ENCODE data around the gene ZNF578. TPM values are rescaled to one million over a fixed set of nuclear protein-coding genes. Genes with fewer than 3 reads are reported as not detected.
"Not testable (repeated sequence)": the region's sequence is repeated elsewhere in the genome, so short reads cannot be mapped to it uniquely, and the experiment has no call there.

ZNF578 gene
- total RNA-seq, 2 experiments from 2014 or later, result 0.77 to 1.1 TPM

DNA sequence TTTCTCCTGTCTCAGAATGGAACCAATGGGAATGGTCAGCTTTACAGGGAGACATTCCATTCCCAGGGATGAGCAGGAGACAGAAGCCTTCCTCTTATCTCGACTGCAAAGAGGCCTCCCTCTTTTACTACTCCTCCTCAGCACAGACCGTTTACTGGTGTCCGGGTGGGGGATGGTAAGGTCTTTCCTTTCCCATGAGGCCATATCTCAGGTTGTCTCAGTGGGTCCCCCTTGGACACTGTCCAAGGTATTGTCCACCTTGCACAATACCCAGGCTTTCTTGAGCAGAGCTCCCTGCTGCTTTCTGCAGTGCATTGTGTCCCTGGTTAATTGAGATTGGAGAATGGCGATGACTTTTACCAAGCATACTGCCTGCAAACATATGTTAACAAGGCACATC, 66.7 kb downstream of the ZNF578 start:
- no peak for ATAC-seq
- CTCF ChIA-PET, result no interaction called here
- H3K9me3 Mint-ChIP-seq (ENCODE audit: low read depth), result peaks cover 40% of the 10 kb centered on the region

DNA sequence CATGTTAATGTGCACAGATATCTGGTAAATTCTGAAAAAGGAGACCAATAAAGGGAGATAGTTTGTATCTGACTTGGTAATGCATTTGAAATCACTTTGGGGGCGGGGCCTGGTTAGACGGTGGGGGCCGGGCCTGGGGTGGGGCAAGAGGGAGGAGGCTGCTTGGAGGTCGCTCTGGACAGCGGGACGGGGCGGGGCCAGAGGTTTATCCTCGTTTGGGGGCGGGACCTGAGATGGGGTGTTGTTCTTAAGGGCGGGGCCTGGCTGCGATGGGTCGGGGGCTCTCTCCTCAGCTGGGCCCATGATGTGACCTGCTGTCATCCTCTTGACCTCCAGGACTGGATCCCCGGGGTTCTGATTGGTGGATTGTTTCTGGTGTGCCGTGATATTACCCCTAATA, 69.2 kb downstream of the ZNF578 start:
- ChIA-PET CTCF (no interaction called here), POLR2A (no interaction called here)
- H3K27me3 Mint-ChIP-seq, result no peaks in the 10 kb centered on the region
- H3K4me1 Mint-ChIP-seq, result peaks cover 5% of the 10 kb centered on the region
- intact Hi-C loops (cut with DNase I, micrococcal nuclease), result no loop called here
- H3K4me3 Mint-ChIP-seq, result no peak overlapping the region
- ATAC-seq, result no peak
- peaks cover 3% of the 10 kb centered on the region for H3K36me3 Mint-ChIP-seq (ENCODE audit: low read depth)
- H3K27ac Mint-ChIP-seq, result no peak overlapping the region
- peaks cover 31% of the 10 kb centered on the region for H3K9me3 Mint-ChIP-seq (ENCODE audit: low read depth)
- DNase-seq, result peak; percentile 13

More for the DNA sequence above, 66.7 kb downstream of the ZNF578 start:
- no peaks in the 10 kb centered on the region for H3K27me3 Mint-ChIP-seq
- POLR2A ChIA-PET, result no interaction called here
- no peaks in the 10 kb centered on the region for H3K4me1 Mint-ChIP-seq
- no peak overlapping the region for H3K27ac Mint-ChIP-seq
- intact Hi-C loops (cut with DNase I, micrococcal nuclease), result no loop called here
- H3K36me3 Mint-ChIP-seq (ENCODE audit: low read depth), result peaks cover 9% of the 10 kb centered on the region
- no peak overlapping the region for H3K4me3 Mint-ChIP-seq
- no peak for DNase-seq

DNA sequence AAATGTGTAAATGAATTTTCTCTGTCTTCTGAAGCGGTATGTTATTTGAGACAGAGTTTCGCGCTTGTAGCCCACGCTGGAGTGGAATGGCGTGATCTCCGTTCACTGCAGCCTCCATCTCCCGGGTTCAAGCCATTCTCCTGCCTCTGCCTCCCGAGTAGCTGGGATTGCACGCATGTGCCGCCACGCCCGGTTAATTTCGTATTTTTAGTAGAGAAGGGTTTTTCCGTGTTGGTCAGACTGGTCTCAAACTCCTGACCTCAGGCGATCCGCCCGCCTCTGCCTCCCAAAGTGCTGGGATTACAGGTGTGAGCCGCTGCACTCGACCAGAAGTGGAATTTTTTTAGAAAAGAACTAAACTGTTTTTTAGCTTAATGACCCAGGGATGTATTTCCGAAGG, 70.7 kb downstream of the ZNF578 start:
- H3K4me1 Mint-ChIP-seq, result peaks cover 15% of the 10 kb centered on the region
- POLR2A ChIA-PET, result no interaction called here

DNA sequence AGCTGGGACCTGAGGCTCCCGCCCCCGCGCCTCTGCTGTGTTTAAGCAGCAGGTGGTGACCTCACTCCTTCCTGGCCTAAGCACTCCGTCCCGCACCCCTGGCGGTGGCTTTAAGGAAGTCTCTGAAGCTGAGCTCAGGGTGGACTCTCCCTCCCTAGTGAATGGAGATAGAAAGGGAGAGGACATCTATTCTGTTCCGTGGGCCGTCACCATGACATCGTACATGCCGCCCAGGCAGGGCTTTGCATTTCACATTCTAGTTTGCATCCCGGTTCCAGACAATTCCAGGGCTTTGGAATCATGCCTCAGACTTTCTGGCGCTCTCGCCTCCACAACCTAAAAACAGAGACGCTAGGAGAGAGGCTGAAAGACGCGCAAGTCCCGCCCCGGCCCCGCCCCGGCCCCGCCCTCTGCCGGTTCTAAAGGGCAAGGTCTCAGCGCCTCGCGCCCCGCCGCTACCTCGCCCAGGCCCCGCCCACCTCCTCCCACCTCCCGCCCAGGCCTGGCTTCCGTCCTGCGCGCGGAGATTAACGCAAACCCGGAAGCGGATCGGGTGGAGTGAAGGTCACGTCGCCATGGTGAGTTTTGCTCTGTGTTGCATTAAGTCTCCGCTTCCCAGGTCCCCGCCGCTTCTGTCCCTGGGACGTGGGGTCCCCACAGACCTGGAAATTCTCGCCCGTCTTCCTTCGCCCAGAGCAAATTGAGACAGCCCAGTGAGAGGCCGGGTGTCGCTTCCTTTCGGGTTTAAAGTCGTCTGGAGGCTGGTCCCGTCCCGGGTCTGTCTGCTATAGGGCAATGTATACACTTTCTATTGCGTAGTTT, 74.0 kb downstream of the ZNF578 start, which contains the start of gene ZNF808:
TSS of gene ZNF808 (plus strand) at position 535 of the 822 bp plus-strand sequence. CDS start 15,617 bp downstream, outside the sequence.
- Mint-ChIP-seq H3K9me3 (ENCODE audit: low read depth) (peaks cover 6% of the 10 kb centered on the region), H3K27ac (peak within 1 kb of the TSS; percentile 94), H3K36me3 (ENCODE audit: low read depth) (peaks cover 22% of the 10 kb centered on the region), H3K4me1 (peaks cover 23% of the 10 kb centered on the region), H3K27me3 (no peaks in the 10 kb centered on the region), H3K4me3 (peak within 1 kb of the TSS; percentile 91)
- DNase-seq (peak; percentile 99), ATAC-seq (peak; percentile 92)
- POLR2A ChIA-PET, result interaction anchor here (0.6 to 0.8 kb wide), 3 partner anchors 8 to 837 kb away, joined by 3 to 4 read pairs (median 4); partner anchors contain the start of gene ZNF845
- intact Hi-C loops (cut with DNase I, micrococcal nuclease), result loop anchor here (1.0 to 5.0 kb wide), 20 partner anchors 8 to 806 kb away; partner anchors contain the start of genes ZNF83 (in 2 of the 2), ZNF160 (in 1 of the 2), ZNF320 (in 1 of the 2) and ZNF528 (in 1 of the 2)
- CTCF ChIA-PET, result no interaction called here

More for the DNA sequence above, 70.7 kb downstream of the ZNF578 start:
- ATAC-seq (no peak), DNase-seq (no peak)
- Mint-ChIP-seq H3K9me3 (ENCODE audit: low read depth) (peaks cover 27% of the 10 kb centered on the region), H3K27ac (no peak overlapping the region), H3K4me3 (no peak overlapping the region), H3K36me3 (ENCODE audit: low read depth) (peaks cover 13% of the 10 kb centered on the region), H3K27me3 (no peaks in the 10 kb centered on the region)
- CTCF ChIA-PET, result no interaction called here
- intact Hi-C loops (cut with DNase I, micrococcal nuclease), result no loop called here

DNA sequence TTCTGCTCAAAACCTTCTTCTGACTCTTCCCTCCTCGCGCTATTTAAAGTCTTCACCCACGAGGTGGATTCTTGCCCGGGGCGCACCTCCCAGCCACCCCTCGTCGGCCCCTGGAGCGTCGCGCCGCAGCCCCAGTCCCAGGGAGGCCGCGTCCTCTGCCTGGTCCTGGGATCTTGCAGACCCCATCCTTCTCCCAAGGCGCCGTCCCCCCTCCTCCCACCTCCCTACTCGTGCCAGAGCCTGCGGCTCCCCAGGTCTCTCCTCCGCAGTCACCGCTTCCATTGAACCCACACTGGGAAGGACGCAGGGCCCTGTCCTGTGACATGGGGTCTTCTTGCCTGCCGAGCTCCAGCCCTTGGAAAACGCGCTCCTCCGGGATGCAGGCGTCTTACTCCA, 74.6 kb downstream of the ZNF578 start:
- peak; percentile 2 for ATAC-seq
- ChIA-PET CTCF (no interaction called here), POLR2A (interaction anchor here (0.5 kb wide), 1 partner anchor 206 kb away, joined by 3 read pairs; no protein-coding TSS in a partner anchor)
- Mint-ChIP-seq H3K27ac (peak overlapping the region; percentile 94), H3K4me3 (peak overlapping the region; percentile 91), H3K9me3 (ENCODE audit: low read depth) (peaks cover 5% of the 10 kb centered on the region), H3K4me1 (peaks cover 23% of the 10 kb centered on the region), H3K36me3 (ENCODE audit: low read depth) (peaks cover 25% of the 10 kb centered on the region), H3K27me3 (no peaks in the 10 kb centered on the region)
- no peak for DNase-seq
- intact Hi-C loops (cut with DNase I, micrococcal nuclease), result loop anchor here (1.0 to 5.0 kb wide), 20 partner anchors 7 to 805 kb away; partner anchors contain the start of genes ZNF83 (in 2 of the 2), ZNF160 (in 1 of the 2), ZNF320 (in 1 of the 2) and ZNF528 (in 1 of the 2)

DNA sequence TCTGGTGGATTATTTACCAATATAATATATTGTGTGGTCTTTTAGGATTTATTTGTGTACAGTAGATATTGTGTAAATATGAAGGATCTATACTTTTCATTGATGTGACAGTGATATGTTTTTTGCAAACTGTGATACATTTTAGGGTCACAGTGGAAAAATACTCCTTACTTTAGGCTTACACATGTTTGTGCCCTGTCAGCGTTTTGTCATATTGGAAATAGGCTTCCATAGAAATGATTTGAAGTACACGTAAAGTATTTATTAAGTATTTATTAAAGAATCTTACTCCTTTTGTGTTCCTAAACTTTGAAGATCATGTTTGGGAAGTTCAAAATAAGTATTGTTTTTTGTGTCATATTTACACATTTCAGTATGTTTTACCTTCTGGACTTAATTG, 79.1 kb downstream of the ZNF578 start:
- H3K27me3 Mint-ChIP-seq, result no peaks in the 10 kb centered on the region
- ATAC-seq (no peak), DNase-seq (no peak)
- H3K36me3 Mint-ChIP-seq (ENCODE audit: low read depth), result peaks cover 40% of the 10 kb centered on the region
- peaks cover 2% of the 10 kb centered on the region for H3K9me3 Mint-ChIP-seq (ENCODE audit: low read depth)
- intact Hi-C loops (cut with DNase I, micrococcal nuclease), result no loop called here
- ChIA-PET CTCF (interaction anchor here (0.5 to 0.7 kb wide), 2 partner anchors 159 to 884 kb away, joined by 3 read pairs; no protein-coding TSS in a partner anchor), POLR2A (no interaction called here)
- no peak overlapping the region for H3K27ac Mint-ChIP-seq
- H3K4me1 Mint-ChIP-seq, result peaks cover 37% of the 10 kb centered on the region
- H3K4me3 Mint-ChIP-seq, result no peak overlapping the region

DNA sequence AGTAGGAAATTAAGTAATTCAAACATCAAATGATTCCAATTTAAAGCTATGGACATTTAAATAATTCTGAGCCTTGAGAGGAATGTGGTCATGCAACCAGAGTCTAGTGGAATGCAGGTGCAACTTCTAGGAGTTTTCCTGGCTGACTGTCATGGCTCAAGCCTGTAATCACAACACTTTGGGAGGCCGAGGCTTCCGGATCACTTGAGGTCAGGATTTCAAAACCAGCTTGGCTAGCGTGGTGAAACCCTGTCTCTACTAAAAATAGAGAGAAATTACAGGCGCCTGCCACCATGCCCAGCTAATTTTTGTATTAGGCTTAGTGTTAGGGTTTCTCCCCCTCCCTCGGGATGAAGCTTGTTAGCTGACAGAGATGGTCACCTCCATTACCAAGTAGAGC, 80.5 kb downstream of the ZNF578 start:
- CTCF ChIA-PET, result no interaction called here
- peaks cover 6% of the 10 kb centered on the region for H3K9me3 Mint-ChIP-seq (ENCODE audit: low read depth)
- intact Hi-C loops (cut with DNase I, micrococcal nuclease), result loop anchor here in 1 of 2 experiments (2.0 kb wide), 3 partner anchors 201 to 395 kb away; partner anchors contain the start of genes ZNF611, ZNF616 and ZNF836
- peak overlapping the region; percentile 26 for H3K4me3 Mint-ChIP-seq
- ATAC-seq (no peak), DNase-seq (no peak)
- POLR2A ChIA-PET, result no interaction called here
- peaks cover 39% of the 10 kb centered on the region for H3K36me3 Mint-ChIP-seq (ENCODE audit: low read depth)
- no peak overlapping the region for H3K27ac Mint-ChIP-seq
- no peaks in the 10 kb centered on the region for H3K27me3 Mint-ChIP-seq
- peaks cover 34% of the 10 kb centered on the region for H3K4me1 Mint-ChIP-seq

DNA sequence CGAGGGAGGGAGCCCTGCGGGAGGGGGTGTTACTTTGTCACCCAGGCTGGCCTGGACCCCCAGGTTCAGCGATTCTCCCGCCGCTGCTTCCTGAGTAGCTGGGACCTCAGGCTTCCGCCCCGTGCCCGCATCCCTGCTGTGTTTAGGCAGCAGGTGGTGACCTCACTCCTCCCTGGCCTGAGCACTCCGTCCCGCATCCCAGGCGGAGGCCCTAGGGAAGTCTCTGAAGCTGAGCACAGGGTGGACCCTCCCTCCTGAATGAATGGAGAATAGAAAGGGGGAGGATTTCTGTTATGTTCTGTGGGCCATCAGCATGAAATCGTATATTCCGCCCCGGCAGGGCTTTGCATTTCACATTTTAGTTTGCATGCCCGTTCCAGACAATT, 82.0 kb downstream of the ZNF578 start:
- POLR2A ChIA-PET; H3K27me3 Mint-ChIP-seq; H3K9me3 Mint-ChIP-seq (ENCODE audit: low read depth); CTCF ChIA-PET: not testable (repeated sequence)
- DNase-seq, result peak; percentile 47
- Mint-ChIP-seq H3K4me3 (peak overlapping the region; percentile 83), H3K4me1 (peaks cover 30% of the 10 kb centered on the region), H3K36me3 (ENCODE audit: low read depth) (peaks cover 42% of the 10 kb centered on the region), H3K27ac (peak overlapping the region; percentile 94)
- ATAC-seq, result peak; percentile 3
- intact Hi-C loops (cut with DNase I, micrococcal nuclease), result loop anchor here (1.0 to 2.0 kb wide), 6 partner anchors 8 to 830 kb away; partner anchors contain the start of genes ZNF808 (in 2 of the 2), ZNF525 (in 1 of the 2), ZNF611 (in 1 of the 2) and ZNF616 (in 1 of the 2)

DNA sequence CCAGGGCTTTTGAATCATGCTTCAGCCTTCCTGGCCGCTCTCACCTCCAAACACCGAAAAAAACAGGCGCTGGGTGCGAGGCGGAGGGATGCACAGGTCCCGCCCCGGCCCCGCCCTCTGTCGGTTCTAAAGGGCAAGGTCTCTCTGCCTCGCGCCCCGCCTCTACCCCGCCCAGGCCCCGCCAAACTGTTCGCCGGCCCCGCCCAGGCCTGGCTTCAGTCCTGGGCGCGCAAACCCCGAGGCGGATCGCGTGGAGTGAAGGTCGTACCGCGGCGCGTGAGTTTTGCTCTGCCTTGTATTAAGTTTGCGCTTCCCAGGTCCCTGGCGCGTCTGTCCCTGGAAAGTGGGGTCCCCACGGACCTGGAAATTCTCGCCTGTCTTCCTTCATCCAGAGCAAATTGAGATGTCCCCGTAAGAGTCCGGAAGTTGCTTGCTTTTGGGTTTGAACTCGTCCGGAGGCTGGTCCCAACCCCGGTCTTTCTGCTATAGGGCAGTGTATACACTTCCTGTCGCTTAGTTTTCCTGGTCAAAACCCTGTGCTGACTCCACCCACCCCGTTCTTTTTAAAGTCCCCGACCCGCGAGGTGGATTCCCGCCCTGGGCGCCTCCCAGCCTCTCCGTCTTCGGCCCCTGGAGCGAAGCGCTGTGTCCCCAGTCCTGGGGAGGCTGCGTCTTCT, 82.6 kb downstream of the ZNF578 start:
- H3K27ac Mint-ChIP-seq, result peak overlapping the region; percentile 94
- ATAC-seq, result peak; percentile 94
- peaks cover 47% of the 10 kb centered on the region for H3K36me3 Mint-ChIP-seq (ENCODE audit: low read depth)
- peak; percentile 97 for DNase-seq
- peaks cover 28% of the 10 kb centered on the region for H3K4me1 Mint-ChIP-seq
- CTCF ChIA-PET, result interaction anchor here (0.6 kb wide), 1 partner anchor 481 kb away, joined by 4 read pairs; no protein-coding TSS in a partner anchor
- H3K4me3 Mint-ChIP-seq, result peak overlapping the region; percentile 83
- POLR2A ChIA-PET, result no interaction called here
- no peaks in the 10 kb centered on the region for H3K27me3 Mint-ChIP-seq
- peaks cover 10% of the 10 kb centered on the region for H3K9me3 Mint-ChIP-seq (ENCODE audit: low read depth)
- intact Hi-C loops (cut with DNase I, micrococcal nuclease), result loop anchor here (1.0 to 2.0 kb wide), 8 partner anchors 9 to 829 kb away; partner anchors contain the start of genes ZNF701 (in 2 of the 2), ZNF808 (in 2 of the 2), ZNF525 (in 1 of the 2) and ZNF611 (in 1 of the 2)

DNA sequence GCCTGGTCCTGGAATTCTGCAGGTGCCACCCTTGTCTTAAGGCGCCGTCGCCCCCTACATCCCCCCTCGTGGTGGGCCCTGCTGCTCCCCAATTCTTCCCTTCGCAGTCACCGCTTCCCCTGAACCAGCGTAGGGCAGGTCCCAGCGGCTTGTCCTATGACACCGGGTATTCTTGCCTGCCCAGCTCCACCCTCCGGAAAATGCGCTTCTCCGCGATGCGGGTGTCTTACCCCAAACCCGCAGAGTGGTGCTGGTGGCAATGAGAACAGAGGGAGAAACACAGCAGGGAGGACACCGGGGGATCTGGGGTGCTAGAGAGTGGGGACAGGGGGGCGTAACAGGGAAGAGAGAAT, 83.1 kb downstream of the ZNF578 start:
- Mint-ChIP-seq H3K9me3 (ENCODE audit: low read depth) (peaks cover 10% of the 10 kb centered on the region), H3K36me3 (ENCODE audit: low read depth) (peaks cover 52% of the 10 kb centered on the region), H3K4me3 (peak overlapping the region; percentile 83), H3K27ac (peak overlapping the region; percentile 94), H3K27me3 (no peaks in the 10 kb centered on the region), H3K4me1 (peaks cover 26% of the 10 kb centered on the region)
- ChIA-PET CTCF (interaction anchor here (0.6 kb wide), 1 partner anchor 480 kb away, joined by 4 read pairs; no protein-coding TSS in a partner anchor), POLR2A (no interaction called here)
- DNase-seq (peak; percentile 71), ATAC-seq (peak; percentile 49)
- intact Hi-C loops (cut with DNase I, micrococcal nuclease), result loop anchor here in 1 of 2 experiments (1.0 to 2.0 kb wide), 3 partner anchors 34 to 348 kb away; partner anchors contain the start of gene ZNF701

DNA sequence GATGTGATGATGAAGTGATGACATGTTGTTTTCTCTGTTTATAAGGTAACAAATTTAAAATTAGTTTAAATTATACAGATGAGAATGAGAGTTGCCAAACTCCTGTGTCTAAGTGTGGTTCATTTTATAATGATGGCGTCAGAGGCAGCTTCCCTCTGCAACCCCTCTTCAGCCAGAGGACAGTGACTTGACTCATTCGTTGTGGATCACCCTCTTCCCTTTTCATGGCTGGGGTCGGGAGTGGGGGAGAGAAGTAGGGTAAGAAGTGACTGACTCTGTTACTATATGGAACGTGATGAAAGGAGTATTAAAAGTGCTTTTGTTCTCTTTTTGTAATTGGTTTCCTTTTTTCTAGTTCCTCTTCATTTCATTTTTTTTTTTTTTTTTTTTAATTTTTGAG, 85.5 kb downstream of the ZNF578 start:
- POLR2A ChIA-PET, result not testable (repeated sequence)
- H3K4me1 Mint-ChIP-seq, result peaks cover 41% of the 10 kb centered on the region
- H3K36me3 Mint-ChIP-seq (ENCODE audit: low read depth), result peaks cover 62% of the 10 kb centered on the region

More for the DNA sequence above, 85.5 kb downstream of the ZNF578 start:
- DNase-seq; intact Hi-C loops (cut with DNase I, micrococcal nuclease); H3K27ac Mint-ChIP-seq; ATAC-seq; H3K4me3 Mint-ChIP-seq; CTCF ChIA-PET; H3K27me3 Mint-ChIP-seq: not testable (repeated sequence)
- peaks cover 22% of the 10 kb centered on the region for H3K9me3 Mint-ChIP-seq (ENCODE audit: low read depth)
